GM10847 (cell line): Measurements from ENCODE around the gene LCK.
A peak's percentile ranks its signal among the peaks of the same experiment; 100 is the strongest.

Experiments used
- POLR2A ChIP-seq: IDR thresholded peaks from 2 replicates; pipeline ENCODE4 v1.6.1; 2011; ENCODE audit not compliant: insufficient read length; ENCODE audit errors: extremely low read depth

The LCK gene

GRCh38 chr1:32250893-32251716 lies at the start of gene LCK:
Gene LCK, plus strand, starts transcription at chr1:32251265. Its CDS starts 23,065 bp downstream, at chr1:32274330.
- TF ChIP-seq POLR2A = peak; percentile 68

- TF ChIP-seq POLR2A = no peak
Observed at GRCh38 chr1:32204943-32205361, 46.1 kb upstream of the LCK start.

DNA sequence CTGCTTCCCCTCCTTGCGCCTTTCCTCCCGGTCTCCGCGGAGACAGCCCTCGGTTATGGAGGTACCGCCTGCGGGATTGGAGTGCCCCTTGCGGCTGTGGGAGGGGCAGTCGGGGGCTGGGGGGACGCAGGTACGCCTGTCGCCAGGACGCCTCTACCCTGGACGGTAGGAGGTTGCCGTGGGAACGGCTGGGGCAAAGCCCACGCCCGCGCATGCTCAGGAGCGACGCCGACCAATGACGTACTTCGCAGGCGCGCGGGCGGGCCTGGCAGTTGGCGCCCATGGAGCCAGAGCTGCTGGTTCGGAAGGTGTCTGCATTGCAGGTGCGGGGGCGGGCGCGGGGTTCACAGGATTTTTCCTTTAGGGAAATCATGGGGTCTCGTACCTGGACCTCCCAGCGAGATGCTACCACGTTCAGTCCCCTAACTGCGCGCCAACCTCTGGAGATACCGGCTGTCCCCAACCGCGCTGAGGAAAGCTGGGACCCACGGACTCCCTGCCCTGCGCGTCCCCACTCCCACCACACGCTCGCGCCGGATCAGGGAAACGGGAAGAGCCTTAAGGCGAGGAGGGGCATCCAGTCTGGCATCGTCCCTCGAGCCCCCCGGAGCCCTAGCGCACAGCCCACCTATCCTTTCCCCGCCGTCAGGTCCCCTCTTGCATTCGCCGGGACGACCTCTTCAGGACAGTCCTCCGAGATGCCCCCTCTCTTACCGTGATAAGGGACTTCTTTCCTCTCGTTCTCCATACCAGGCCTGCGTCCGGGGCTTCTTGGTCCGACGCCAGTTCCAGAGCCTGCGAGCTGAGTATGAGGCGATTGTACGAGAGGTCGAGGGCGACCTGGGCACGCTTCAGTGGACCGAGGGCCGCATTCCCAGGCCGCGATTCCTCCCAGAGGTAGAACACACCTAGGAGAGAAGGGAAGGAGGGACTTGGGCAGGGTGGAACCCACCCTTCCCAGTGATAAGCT lies 45.4 kb upstream of the LCK start, which contains the start of gene IQCC:
Gene IQCC (plus strand): TSS at position 271 of the 970 bp plus-strand sequence. CDS start 11 bp downstream, at position 282.
- TF ChIP-seq POLR2A = peak; percentile 77

DNA sequence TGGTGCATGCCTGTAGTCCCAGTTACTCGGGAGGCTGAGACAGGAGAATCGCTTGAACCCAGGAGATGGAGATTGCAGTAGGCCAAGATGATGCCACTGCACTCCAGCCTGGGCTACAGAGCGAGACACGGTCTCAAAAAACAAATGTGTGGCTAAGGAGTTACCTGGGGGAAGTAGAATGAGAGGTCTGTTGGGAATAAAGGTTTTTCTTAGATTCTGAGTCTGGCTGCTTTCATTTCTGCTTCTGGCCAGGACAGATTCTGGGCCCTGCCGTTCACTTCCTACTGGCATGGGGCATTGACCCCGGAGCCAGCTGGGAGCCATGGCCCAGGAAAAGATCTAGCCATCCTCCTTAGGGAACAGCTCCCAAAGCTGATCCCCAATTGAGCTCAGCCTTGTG lies 42.6 kb upstream of the LCK start:
- no peak for TF ChIP-seq POLR2A

GRCh38 chr1:32208891-32209328 lies 42.2 kb upstream of the LCK start, which contains the start of gene DCDC2B:
Gene DCDC2B, plus strand, starts transcription at chr1:32209089. Its CDS starts 5 bp downstream, at chr1:32209094.
- TF ChIP-seq POLR2A = no peak

GRCh38 chr1:32215629-32216480 lies 35.2 kb upstream of the LCK start:
- TF ChIP-seq POLR2A = no peak

- TF ChIP-seq POLR2A = no peak
Observed at GRCh38 chr1:32216566-32216965, 34.5 kb upstream of the LCK start.

DNA sequence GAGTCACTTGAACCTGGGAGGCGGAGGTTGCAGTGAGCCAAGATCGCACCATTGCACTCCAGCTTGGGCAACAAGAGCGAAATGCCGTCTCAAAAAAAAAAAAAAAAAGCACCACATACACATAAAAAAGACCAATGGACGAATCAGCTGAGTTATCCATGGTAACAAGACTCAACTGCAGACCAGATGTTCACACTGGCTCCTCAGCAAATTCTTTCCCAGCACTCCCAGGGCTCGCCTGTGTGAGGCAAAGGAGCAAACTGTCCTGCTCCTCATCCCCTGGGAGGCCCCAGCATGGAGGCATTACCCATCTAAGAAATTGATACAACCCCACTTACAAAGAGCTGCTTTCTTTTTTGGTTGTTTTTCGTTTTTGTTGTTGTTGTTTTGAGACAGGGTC lies 32.0 kb upstream of the LCK start:
- no peak for TF ChIP-seq POLR2A

- TF ChIP-seq POLR2A = no peak
Observed at GRCh38 chr1:32220746-32221580, 30.1 kb upstream of the LCK start.

DNA sequence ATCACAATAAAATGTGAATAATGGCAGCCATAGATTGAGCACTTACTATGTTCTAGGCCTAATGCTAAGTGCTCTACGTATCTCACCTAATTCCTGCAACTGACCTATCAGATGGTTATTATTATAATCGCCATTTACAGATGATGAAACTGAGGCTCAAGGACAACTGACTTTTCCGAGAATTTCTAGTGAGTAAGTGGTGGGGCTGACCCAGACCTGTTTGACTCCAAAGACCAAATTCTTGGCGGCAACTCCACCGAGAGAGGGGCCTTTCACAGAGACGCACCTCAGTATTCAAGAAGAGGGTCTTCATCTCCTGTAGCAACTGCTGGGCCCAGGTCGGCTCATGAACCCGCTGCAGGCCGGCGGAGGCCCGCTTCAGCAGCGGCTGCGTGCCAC lies 29.5 kb upstream of the LCK start:
- no peak for TF ChIP-seq POLR2A

DNA sequence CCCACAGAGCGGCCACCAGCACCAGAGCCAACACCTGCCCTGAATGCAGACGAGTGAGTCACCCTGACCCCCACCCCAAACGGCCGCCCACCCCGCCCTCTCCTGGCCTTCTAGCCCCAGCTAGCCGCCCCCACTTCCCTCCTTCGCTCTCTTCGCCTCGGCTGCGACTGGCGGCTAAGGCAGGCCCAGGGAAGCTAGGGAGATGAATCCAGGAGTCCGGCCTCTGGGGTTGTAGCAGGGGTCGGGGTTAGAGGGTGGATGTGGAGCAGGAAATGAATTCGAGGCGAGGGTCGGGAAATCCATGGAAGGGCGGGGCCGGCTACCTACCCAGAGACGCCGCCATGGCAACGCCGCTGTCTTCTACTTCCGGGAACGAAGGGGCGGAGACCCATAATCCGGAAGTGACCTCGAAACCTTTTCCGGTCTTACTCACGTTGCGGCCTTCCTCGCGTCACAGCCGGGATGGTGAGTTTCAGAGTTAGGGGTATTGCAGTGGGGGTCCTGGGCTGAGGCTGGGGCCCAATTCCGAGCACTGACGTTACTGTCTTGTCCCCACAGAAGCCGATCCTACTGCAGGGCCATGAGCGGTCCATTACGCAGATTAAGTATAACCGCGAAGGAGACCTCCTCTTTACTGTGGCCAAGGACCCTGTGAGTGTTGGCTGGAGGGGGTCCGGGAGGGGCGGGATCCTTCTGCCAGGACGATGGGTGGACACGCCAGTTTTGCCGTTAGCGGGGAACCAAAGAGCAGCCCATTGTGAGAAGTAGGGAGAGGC lies 28.9 kb upstream of the LCK start, which contains the start of the genes EIF3I and TMEM234:
Gene EIF3I (plus strand): TSS at position 428 of the 776 bp plus-strand sequence. CDS start 35 bp downstream, at position 463.
Gene TMEM234 (minus strand): TSS at position 374 of the 776 bp plus-strand sequence. CDS start 31 bp downstream, at position 343.
- peak; percentile 66 for TF ChIP-seq POLR2A

- TF ChIP-seq POLR2A = no peak
Observed at GRCh38 chr1:32223683-32224082, 27.4 kb upstream of the LCK start.

DNA sequence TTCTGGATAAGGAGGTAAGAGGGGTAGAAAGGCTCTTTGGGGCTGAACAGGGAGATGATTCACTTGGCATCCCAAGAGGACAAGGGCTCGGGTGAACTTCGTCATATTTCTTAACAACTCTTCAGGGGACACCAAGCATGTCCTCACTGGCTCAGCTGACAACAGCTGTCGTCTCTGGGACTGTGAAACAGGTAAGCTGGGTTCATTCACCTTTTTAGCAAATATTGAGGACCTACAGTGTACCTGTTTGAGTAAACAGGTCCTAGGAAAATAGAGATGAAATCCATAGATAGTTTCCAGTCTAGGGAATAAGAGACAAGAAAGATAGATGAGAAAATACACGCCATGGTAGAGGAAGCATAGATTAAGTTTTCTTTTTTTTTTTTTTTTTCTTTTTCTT lies 26.8 kb upstream of the LCK start:
- TF ChIP-seq POLR2A = no peak

DNA sequence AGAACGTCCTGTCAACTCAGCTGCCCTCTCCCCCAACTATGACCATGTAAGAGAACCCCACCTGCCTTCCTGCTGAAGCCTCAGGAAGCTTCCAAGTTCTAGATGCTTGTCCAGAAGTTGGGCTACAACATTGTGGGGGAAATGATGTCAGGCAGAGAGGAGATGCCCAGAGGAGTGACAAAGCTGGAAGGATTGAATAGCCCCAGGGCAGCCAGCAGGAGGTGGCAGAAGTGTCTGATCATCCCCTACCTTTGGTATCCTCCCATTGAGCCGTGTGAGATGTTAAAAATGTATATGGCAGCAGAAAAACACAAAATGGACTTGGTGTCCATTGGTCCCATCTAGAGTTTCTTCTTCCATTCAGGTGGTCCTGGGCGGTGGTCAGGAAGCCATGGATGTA lies 22.3 kb upstream of the LCK start:
- TF ChIP-seq POLR2A = no peak
